ENCODE data around the gene CCDC47. TPM values are rescaled to one million over a fixed set of nuclear protein-coding genes. Genes with fewer than 3 reads are reported as not detected.
"Not testable (repeated sequence)": the region's sequence is repeated elsewhere in the genome, so short reads cannot be mapped to it uniquely, and the experiment has no call there.

CCDC47 gene
- total RNA-seq, 2 donors from 2014 or later = 72.6 to 102 TPM

- Mint-ChIP-seq H3K27ac (no peak overlapping the region), H3K36me3 (peaks cover 39% of the 10 kb centered on the region), H3K27me3 (no peaks in the 10 kb centered on the region), H3K4me3 (no peak overlapping the region), H3K4me1 (ENCODE audit: low read depth in 2 of 2) (no peaks in the 10 kb centered on the region), H3K9me3 (no peaks in the 10 kb centered on the region)
- no peak for ATAC-seq
- DNase-seq (ENCODE audit: low spot score) = no peak
Measured at GRCh38 chr17:63798572-63799106, 25.2 kb upstream of the CCDC47 start.

GRCh38 chr17:63796375-63796774 lies 23.0 kb upstream of the CCDC47 start:
- not testable (repeated sequence) for H3K27me3 Mint-ChIP-seq; H3K27ac Mint-ChIP-seq; H3K4me3 Mint-ChIP-seq; DNase-seq (ENCODE audit: low spot score); H3K9me3 Mint-ChIP-seq; H3K4me1 Mint-ChIP-seq (ENCODE audit: low read depth in 2 of 2); ATAC-seq
- H3K36me3 Mint-ChIP-seq = peaks cover 41% of the 10 kb centered on the region

- DNase-seq (ENCODE audit: low spot score) (no peak), ATAC-seq (no peak)
- Mint-ChIP-seq H3K27me3 (no peaks in the 10 kb centered on the region), H3K9me3 (no peaks in the 10 kb centered on the region), H3K27ac (no peak overlapping the region), H3K36me3 (peaks cover 15% of the 10 kb centered on the region), H3K4me3 (no peak overlapping the region), H3K4me1 (ENCODE audit: low read depth in 2 of 2) (no peaks in the 10 kb centered on the region)
Measured at GRCh38 chr17:63792055-63792729, 18.8 kb upstream of the CCDC47 start.

GRCh38 chr17:63790057-63790456 lies 16.7 kb upstream of the CCDC47 start:
- H3K27me3 Mint-ChIP-seq = no peaks in the 10 kb centered on the region
- H3K36me3 Mint-ChIP-seq = peaks cover 15% of the 10 kb centered on the region
- ATAC-seq (no peak), DNase-seq (ENCODE audit: low spot score) (no peak)
- H3K9me3 Mint-ChIP-seq = no peaks in the 10 kb centered on the region
- H3K4me3 Mint-ChIP-seq = no peak overlapping the region
- no peak overlapping the region for H3K27ac Mint-ChIP-seq
- no peaks in the 10 kb centered on the region for H3K4me1 Mint-ChIP-seq (ENCODE audit: low read depth in 2 of 2)

GRCh38 chr17:63786971-63787711 lies 13.7 kb upstream of the CCDC47 start:
- Mint-ChIP-seq H3K4me3 (no peak overlapping the region), H3K9me3 (no peaks in the 10 kb centered on the region), H3K27me3 (no peaks in the 10 kb centered on the region), H3K36me3 (peaks cover 11% of the 10 kb centered on the region), H3K4me1 (ENCODE audit: low read depth in 2 of 2) (peaks cover 15 to 16% of the 10 kb centered on the region in 2 donors), H3K27ac (no peak overlapping the region)
- DNase-seq (ENCODE audit: low spot score) (no peak), ATAC-seq (no peak)

- Mint-ChIP-seq H3K4me3 (no peak overlapping the region), H3K4me1 (ENCODE audit: low read depth in 2 of 2) (peaks cover 18 to 19% of the 10 kb centered on the region in 2 donors), H3K36me3 (peaks cover 12% of the 10 kb centered on the region), H3K9me3 (no peaks in the 10 kb centered on the region), H3K27ac (no peak overlapping the region), H3K27me3 (no peaks in the 10 kb centered on the region)
- DNase-seq (ENCODE audit: low spot score) = no peak
- ATAC-seq = no peak
Measured at GRCh38 chr17:63786117-63786516, 12.7 kb upstream of the CCDC47 start.

GRCh38 chr17:63785556-63785955 lies 12.2 kb upstream of the CCDC47 start:
- DNase-seq (ENCODE audit: low spot score) (no peak), ATAC-seq (no peak)
- Mint-ChIP-seq H3K27me3 (no peaks in the 10 kb centered on the region), H3K4me3 (no peak overlapping the region), H3K36me3 (peaks cover 12% of the 10 kb centered on the region), H3K27ac (no peak overlapping the region), H3K9me3 (no peaks in the 10 kb centered on the region), H3K4me1 (ENCODE audit: low read depth in 2 of 2) (peaks cover 23% of the 10 kb centered on the region in 2 donors)

- Mint-ChIP-seq H3K4me3 (no peak overlapping the region), H3K27me3 (no peaks in the 10 kb centered on the region), H3K4me1 (ENCODE audit: low read depth in 2 of 2) (peaks cover 35 to 36% of the 10 kb centered on the region in 2 donors), H3K27ac (no peak overlapping the region), H3K36me3 (peaks cover 17% of the 10 kb centered on the region), H3K9me3 (no peaks in the 10 kb centered on the region)
- DNase-seq (ENCODE audit: low spot score) (no peak), ATAC-seq (no peak)
Measured at GRCh38 chr17:63783522-63783921, 10.1 kb upstream of the CCDC47 start.

- no peaks in the 10 kb centered on the region for H3K9me3 Mint-ChIP-seq
- no peaks in the 10 kb centered on the region for H3K27me3 Mint-ChIP-seq
- H3K4me3 Mint-ChIP-seq = no peak overlapping the region
- H3K36me3 Mint-ChIP-seq = peaks cover 17% of the 10 kb centered on the region
- DNase-seq (ENCODE audit: low spot score) (no peak), ATAC-seq (no peak)
- no peak overlapping the region for H3K27ac Mint-ChIP-seq
- H3K4me1 Mint-ChIP-seq (ENCODE audit: low read depth in 2 of 2) = peaks cover 41 to 44% of the 10 kb centered on the region in 2 donors
Measured at GRCh38 chr17:63780928-63781327, 7.5 kb upstream of the CCDC47 start.

- no peaks in the 10 kb centered on the region for H3K9me3 Mint-ChIP-seq
- H3K4me1 Mint-ChIP-seq (ENCODE audit: low read depth in 2 of 2) = peaks cover 45 to 46% of the 10 kb centered on the region in 2 donors
- peaks cover 18% of the 10 kb centered on the region for H3K36me3 Mint-ChIP-seq
- no peak overlapping the region for H3K4me3 Mint-ChIP-seq
- H3K27ac Mint-ChIP-seq = no peak overlapping the region
- DNase-seq (ENCODE audit: low spot score) (no peak), ATAC-seq (no peak)
- H3K27me3 Mint-ChIP-seq = no peaks in the 10 kb centered on the region
Measured at GRCh38 chr17:63780507-63780906, 7.1 kb upstream of the CCDC47 start.

- H3K27ac Mint-ChIP-seq = peak overlapping the region; percentile 98 to 99
- no peak for DNase-seq (ENCODE audit: low spot score)
- H3K36me3 Mint-ChIP-seq = peaks cover 19% of the 10 kb centered on the region
- peak overlapping the region; percentile 92 for H3K4me3 Mint-ChIP-seq
- ATAC-seq = no peak
- no peaks in the 10 kb centered on the region for H3K9me3 Mint-ChIP-seq
- H3K27me3 Mint-ChIP-seq = no peaks in the 10 kb centered on the region
- peaks cover 45 to 49% of the 10 kb centered on the region in 2 donors for H3K4me1 Mint-ChIP-seq (ENCODE audit: low read depth in 2 of 2)
Measured at GRCh38 chr17:63775420-63775819, 2.0 kb upstream of the CCDC47 start.

GRCh38 chr17:63774969-63775265 lies 1.5 kb upstream of the CCDC47 start:
- ATAC-seq (no peak), DNase-seq (ENCODE audit: low spot score) (no peak)
- no peaks in the 10 kb centered on the region for H3K9me3 Mint-ChIP-seq
- peak overlapping the region; percentile 98 to 99 for H3K27ac Mint-ChIP-seq
- H3K36me3 Mint-ChIP-seq = peaks cover 19% of the 10 kb centered on the region
- H3K4me1 Mint-ChIP-seq (ENCODE audit: low read depth in 2 of 2) = peaks cover 43 to 44% of the 10 kb centered on the region in 2 donors
- peak overlapping the region; percentile 92 for H3K4me3 Mint-ChIP-seq
- H3K27me3 Mint-ChIP-seq = no peaks in the 10 kb centered on the region

GRCh38 chr17:63774141-63774968 lies 958 bp upstream of the CCDC47 start, which contains the start of gene DDX42:
Gene DDX42, plus strand, starts transcription at chr17:63774170. Its CDS starts 12,880 bp downstream, at chr17:63787050.
- H3K9me3 Mint-ChIP-seq = no peaks in the 10 kb centered on the region
- peaks cover 14% of the 10 kb centered on the region for H3K36me3 Mint-ChIP-seq
- peak within 1 kb of the TSS; percentile 92 for H3K4me3 Mint-ChIP-seq
- peak within 1 kb of the TSS; percentile 98 to 99 for H3K27ac Mint-ChIP-seq
- ATAC-seq (peak in 1 of 2 donors; percentile 1), DNase-seq (ENCODE audit: low spot score) (no peak)
- no peaks in the 10 kb centered on the region for H3K27me3 Mint-ChIP-seq
- H3K4me1 Mint-ChIP-seq (ENCODE audit: low read depth in 2 of 2) = peaks cover 38% of the 10 kb centered on the region in 2 donors

Data from natural killer cell treated with Interleukin-12 subunit alpha and Interleukin-12 subunit beta and Interleukin-15 and Interleukin-18, amount 100 ng/mL, for 72 hours (primary cell).